GM23338 (cell line): ENCODE measurements around the gene SOS1. TPM values are rescaled to one million over a fixed set of nuclear protein-coding genes. Genes with fewer than 3 reads are reported as not detected.

Source experiments
- CREB1 ChIP-seq: fragments of 250-450 bp; sonication (Bioruptor Pico); IDR thresholded peaks from 2 replicates; pipeline ENCODE4 v1.5.0; 2020; ENCODE audit warnings: low read depth, mild to moderate bottlenecking, moderate library complexity
- ETS1 ChIP-seq: IDR thresholded peaks from 2 replicates; pipeline ENCODE4 v1.6.1; 2016; ENCODE audit warnings: antibody characterized with exemption
- EZH2 ChIP-seq: fragments of 200-600 bp; sonication (generic); IDR thresholded peaks from one replicate; pipeline ENCODE4 v1.8.0; 2017; ENCODE audit warnings: antibody characterized with exemption, mild to moderate bottlenecking, low read depth; ENCODE audit not compliant: unreplicated experiment
- POLR2AphosphoS5 ChIP-seq: IDR thresholded peaks from 2 replicates; pipeline ENCODE4 v1.6.1; 2016; ENCODE audit warnings: antibody characterized with exemption, low read depth
- STAT1 ChIP-seq: IDR thresholded peaks from one replicate; pipeline ENCODE4 v1.6.1; 2016; ENCODE audit warnings: antibody characterized with exemption; ENCODE audit not compliant: unreplicated experiment
- ZNF462 ChIP-seq: fragments of 250-450 bp; sonication (Bioruptor Pico); IDR thresholded peaks from 2 replicates; pipeline ENCODE4 v1.5.0; 2020; ENCODE audit warnings: mild to moderate bottlenecking, moderate library complexity
- polyA plus RNA-seq: library from polyadenylated mRNA; unstranded; fragments of >200 nt; fragmentation: Nextera tagmentation; extraction: Ambion mirVana; gene quantifications from 2 replicates; pipeline ENCODE4 v1.2.1, GENCODE V29; 2016
- total RNA-seq: library from RNA; depleted of rRNA; stranded (reverse); fragments of >200 nt; shearing (Covaris generic); gene quantifications from 2 replicates; pipeline ENCODE4 v1.2.3, GENCODE V29; 2014
- TF ChIP-seq, protein P1 (sequence below), 2 experiments: fragments of 200-600 bp in 1 of 2; sonication (generic) in 1 of 2; conservative IDR thresholded peaks; 2 replicates each; pipeline versions ENCODE4 v1.5.1 to v1.6.1; 2016 to 2017; ENCODE audit warnings: antibody characterized with exemption in 2 of 2, low read depth in 2 of 2, mild to moderate bottlenecking in 2 of 2, moderate library complexity in 1 of 2

The SOS1 gene
- total and polyA plus RNA-seq, 2 experiments from 2014 or later, result 13.4 to 21.9 TPM

DNA sequence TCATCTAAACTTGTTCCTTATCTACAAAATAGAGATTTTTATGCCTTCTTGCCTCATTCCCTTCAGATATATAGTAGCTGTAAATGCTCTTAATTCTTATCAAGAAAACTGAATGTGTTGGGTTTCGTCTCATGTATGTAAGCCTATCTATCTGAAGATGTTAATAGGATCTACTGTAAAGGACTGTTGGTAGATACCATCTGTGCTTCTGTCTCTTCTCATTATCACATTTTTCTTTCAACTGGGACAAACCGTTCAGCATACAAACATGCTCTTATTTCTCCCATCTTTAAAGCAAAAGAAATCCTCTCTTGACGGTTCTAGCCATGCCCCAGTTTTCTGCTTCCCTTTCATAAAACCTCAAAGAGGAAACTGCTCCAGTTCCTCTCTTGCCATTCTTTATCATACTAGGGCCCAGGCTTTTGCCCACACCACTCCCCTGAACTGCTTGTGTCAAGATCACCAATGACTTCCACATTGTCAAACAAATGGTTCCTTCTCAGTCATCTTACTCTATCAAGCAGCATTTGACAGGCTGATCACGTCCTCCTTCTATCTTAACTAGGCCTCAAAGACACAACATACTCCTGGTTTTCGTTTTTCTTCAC lies 142.5 kb downstream of the SOS1 start (continued):
- TF ChIP-seq ZNF462 (no peak), ETS1 (no peak), CREB1 (no peak), STAT1 (no peak), POLR2AphosphoS5 (no peak), EZH2 (no peak)
- TF ChIP-seq, protein P1, sequence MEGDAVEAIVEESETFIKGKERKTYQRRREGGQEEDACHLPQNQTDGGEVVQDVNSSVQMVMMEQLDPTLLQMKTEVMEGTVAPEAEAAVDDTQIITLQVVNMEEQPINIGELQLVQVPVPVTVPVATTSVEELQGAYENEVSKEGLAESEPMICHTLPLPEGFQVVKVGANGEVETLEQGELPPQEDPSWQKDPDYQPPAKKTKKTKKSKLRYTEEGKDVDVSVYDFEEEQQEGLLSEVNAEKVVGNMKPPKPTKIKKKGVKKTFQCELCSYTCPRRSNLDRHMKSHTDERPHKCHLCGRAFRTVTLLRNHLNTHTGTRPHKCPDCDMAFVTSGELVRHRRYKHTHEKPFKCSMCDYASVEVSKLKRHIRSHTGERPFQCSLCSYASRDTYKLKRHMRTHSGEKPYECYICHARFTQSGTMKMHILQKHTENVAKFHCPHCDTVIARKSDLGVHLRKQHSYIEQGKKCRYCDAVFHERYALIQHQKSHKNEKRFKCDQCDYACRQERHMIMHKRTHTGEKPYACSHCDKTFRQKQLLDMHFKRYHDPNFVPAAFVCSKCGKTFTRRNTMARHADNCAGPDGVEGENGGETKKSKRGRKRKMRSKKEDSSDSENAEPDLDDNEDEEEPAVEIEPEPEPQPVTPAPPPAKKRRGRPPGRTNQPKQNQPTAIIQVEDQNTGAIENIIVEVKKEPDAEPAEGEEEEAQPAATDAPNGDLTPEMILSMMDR (conservative IDR thresholded peaks at IDR 0.05; ENCODE audit: low read depth in 2 of 2), result no peak
